K562 (cell line): ENCODE measurements around the gene CEBPA. TPM values are rescaled to one million over a fixed set of nuclear protein-coding genes. Genes with fewer than 3 reads are reported as not detected.

Source experiments
- CTBP1 ChIP-seq: fragments of 450-650 bp; IDR thresholded peaks from 2 replicates; pipeline ENCODE4 v1.6.1; 2016; ENCODE audit warnings: borderline replicate concordance
- DDX20 ChIP-seq: fragments of 450-650 bp; IDR thresholded peaks from 2 replicates; pipeline ENCODE4 v1.6.1; 2016; ENCODE audit warnings: missing genetic modification characterization, low read depth, mild to moderate bottlenecking, missing compliant biosample characterization, moderate library complexity
- ESRRA ChIP-seq: fragments of 450-650 bp; IDR thresholded peaks from 2 replicates; pipeline ENCODE4 v1.6.1; 2014; ENCODE audit warnings: low read depth, mild to moderate bottlenecking, moderate library complexity, borderline replicate concordance
- FUS ChIP-seq: fragments of 200-400 bp; formaldehyde crosslinking; optimal IDR thresholded peaks from 2 replicates; pipeline ENCODE3; 2017; ENCODE audit warnings: low read depth, low read length
- L3MBTL2 ChIP-seq: fragments of 450-650 bp; IDR thresholded peaks from 2 replicates; pipeline ENCODE4 v1.6.1; 2016; ENCODE audit warnings: mild to moderate bottlenecking, moderate library complexity
- RBM25 ChIP-seq: fragments of 200-400 bp; formaldehyde crosslinking; IDR thresholded peaks from 2 replicates; pipeline ENCODE4 v1.6.1; 2018; ENCODE audit warnings: low read length, low read depth, moderate library complexity; ENCODE audit not compliant: severe bottlenecking
- SRF ChIP-seq, 2 experiments: fragments of 250-450, 450-650 bp in 1 of 2; sonication (Bioruptor Pico) in 1 of 2; sonication (generic) in 1 of 2; formaldehyde crosslinking; IDR thresholded peaks; 2 replicates each; pipeline versions ENCODE4 v1.5.0 to v1.5.1; 2020 to 2022; ENCODE audit warnings: mild to moderate bottlenecking in 1 of 2, missing genetic modification reagents in 1 of 2
- ZNF778 ChIP-seq: fragments of 450-650 bp; formaldehyde crosslinking; IDR thresholded peaks from 2 replicates; pipeline ENCODE4 v1.4.0; 2020; ENCODE audit warnings: mild to moderate bottlenecking, moderate library complexity
- polyA plus RNA-seq, 8 experiments: library from polyadenylated mRNA; depleted of rRNA in 4 of 8; stranded (reverse) in 5 of 8; unstranded in 3 of 8; fragments of >200 nt; fragmentation: Nextera tagmentation in 2 of 8; fragmentation: Illumina TruSeq in 1 of 8; extraction: Ambion mirVana in 2 of 8; extraction: Trizol in 1 of 8; gene quantifications; 2 replicates each; pipeline versions ENCODE4 v1.2.1 to v1.2.3, GENCODE V29; 2011 to 2014; ENCODE audit warnings: inconsistent platforms in 1 of 8, missing spikeins in 1 of 8
- total RNA-seq, 7 experiments: library from RNA; depleted of rRNA in 6 of 7; stranded (reverse); fragments of >200 nt in 6 of 7; fragmentation: Illumina TruSeq in 2 of 7; extraction: Trizol in 2 of 7; gene quantifications; 2 replicates each; pipeline versions ENCODE4 v1.2.1 to v1.2.3, GENCODE V29; 2011 to 2021; ENCODE audit warnings: low replicate concordance in 1 of 7
- TF ChIP-seq, protein P1 (sequence below): fragments of 450-650 bp; IDR thresholded peaks from 2 replicates; pipeline ENCODE4 v1.6.1; 2016; ENCODE audit warnings: antibody characterized with exemption
- TF ChIP-seq, protein P2 (sequence below): fragments of 250-450 bp; sonication (Bioruptor Pico); IDR thresholded peaks from 2 replicates; pipeline ENCODE4 v1.8.0; 2022; ENCODE audit warnings: inconsistent platforms
- TF ChIP-seq, protein P3 (sequence below): fragments of 450-650 bp; formaldehyde crosslinking; IDR thresholded peaks from 2 replicates; pipeline ENCODE4 v1.4.0; 2022; ENCODE audit warnings: missing genetic modification characterization

The CEBPA gene
- total and polyA plus RNA-seq, 9 of the 15 experiments (the other 6 are each of a cell fraction or from before 2014, with no cell fraction given): 0.03 to 0.59 (median 0.15) TPM; not detected in 2

DNA sequence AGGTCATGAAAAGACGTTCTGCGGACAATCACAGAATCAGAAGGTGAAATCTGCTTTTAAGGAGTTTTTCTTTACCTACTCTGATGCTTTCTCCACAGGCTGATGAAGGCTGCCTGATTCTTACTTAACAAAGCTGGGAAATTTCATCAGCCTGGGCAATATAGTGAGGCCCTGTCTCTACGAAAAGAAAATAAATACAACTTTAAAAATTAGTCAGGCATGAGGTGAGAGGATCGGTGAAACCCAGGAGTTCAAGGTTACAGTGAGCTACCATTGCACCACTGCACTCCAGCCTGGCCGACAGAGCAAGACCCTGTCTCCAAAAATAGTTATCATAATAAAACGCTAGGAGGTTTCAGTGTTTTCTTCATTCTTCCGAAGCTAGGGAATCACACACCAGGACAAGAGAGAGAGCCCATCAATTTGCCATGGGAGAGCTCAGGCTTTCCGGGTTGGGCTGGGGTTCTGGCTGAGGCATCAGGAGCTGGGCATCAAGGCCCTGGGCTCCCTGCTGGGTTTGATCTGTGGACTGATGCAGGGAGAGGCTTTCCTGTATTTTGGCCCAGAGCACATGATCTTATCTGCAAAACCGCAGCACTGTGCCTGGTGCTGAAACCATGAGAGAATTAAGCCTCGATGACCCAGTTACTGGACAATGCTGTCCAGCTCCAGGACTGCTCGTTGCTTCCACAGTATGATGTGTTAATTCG lies 46.1 kb upstream of the CEBPA start (continued):
- no peak for TF ChIP-seq RBM25
- TF ChIP-seq FUS: no peak
- peak; percentile 39; the same call in 1 of the 2 replicates for TF ChIP-seq L3MBTL2
- no peak for TF ChIP-seq DDX20 (tag)
- TF ChIP-seq, protein P1, sequence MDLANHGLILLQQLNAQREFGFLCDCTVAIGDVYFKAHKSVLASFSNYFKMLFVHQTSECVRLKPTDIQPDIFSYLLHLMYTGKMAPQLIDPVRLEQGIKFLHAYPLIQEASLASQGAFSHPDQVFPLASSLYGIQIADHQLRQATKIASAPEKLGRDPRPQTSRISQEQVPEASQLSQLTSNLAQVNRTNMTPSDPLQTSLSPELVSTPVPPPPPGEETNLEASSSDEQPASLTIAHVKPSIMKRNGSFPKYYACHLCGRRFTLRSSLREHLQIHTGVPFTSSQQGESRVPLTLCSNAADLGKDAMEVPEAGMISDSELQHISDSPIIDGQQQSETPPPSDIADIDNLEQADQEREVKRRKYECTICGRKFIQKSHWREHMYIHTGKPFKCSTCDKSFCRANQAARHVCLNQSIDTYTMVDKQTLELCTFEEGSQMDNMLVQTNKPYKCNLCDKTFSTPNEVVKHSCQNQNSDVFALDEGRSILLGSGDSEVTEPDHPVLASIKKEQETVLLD: no peak
- no peak for TF ChIP-seq ZNF778 (CRISPR knock-in tag)
- TF ChIP-seq ESRRA: peak; percentile 85; the same call in 1 of the 2 replicates
- no peak for TF ChIP-seq SRF (CRISPR knock-in tag; IDR thresholded peaks at IDR 0.05)
- TF ChIP-seq, protein P2, sequence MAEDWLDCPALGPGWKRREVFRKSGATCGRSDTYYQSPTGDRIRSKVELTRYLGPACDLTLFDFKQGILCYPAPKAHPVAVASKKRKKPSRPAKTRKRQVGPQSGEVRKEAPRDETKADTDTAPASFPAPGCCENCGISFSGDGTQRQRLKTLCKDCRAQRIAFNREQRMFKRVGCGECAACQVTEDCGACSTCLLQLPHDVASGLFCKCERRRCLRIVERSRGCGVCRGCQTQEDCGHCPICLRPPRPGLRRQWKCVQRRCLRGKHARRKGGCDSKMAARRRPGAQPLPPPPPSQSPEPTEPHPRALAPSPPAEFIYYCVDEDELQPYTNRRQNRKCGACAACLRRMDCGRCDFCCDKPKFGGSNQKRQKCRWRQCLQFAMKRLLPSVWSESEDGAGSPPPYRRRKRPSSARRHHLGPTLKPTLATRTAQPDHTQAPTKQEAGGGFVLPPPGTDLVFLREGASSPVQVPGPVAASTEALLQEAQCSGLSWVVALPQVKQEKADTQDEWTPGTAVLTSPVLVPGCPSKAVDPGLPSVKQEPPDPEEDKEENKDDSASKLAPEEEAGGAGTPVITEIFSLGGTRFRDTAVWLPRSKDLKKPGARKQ (CRISPR knock-in tag): no peak
- TF ChIP-seq CTBP1: peak; percentile 67; the same call in 1 of the 2 replicates
- TF ChIP-seq, protein P3, sequence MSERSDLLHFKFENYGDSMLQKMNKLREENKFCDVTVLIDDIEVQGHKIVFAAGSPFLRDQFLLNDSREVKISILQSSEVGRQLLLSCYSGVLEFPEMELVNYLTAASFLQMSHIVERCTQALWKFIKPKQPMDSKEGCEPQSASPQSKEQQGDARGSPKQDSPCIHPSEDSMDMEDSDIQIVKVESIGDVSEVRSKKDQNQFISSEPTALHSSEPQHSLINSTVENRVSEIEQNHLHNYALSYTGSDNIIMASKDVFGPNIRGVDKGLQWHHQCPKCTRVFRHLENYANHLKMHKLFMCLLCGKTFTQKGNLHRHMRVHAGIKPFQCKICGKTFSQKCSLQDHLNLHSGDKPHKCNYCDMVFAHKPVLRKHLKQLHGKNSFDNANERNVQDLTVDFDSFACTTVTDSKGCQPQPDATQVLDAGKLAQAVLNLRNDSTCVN: no peak
- TF ChIP-seq, all 486 proteins: peak for 6
